ENCODE data around the gene CD207. TPM values are rescaled to one million over a fixed set of nuclear protein-coding genes. Genes with fewer than 3 reads are reported as not detected.

The CD207 gene
- total RNA-seq, 4 donors from 2014 or later: 0.21 TPM; not detected in 3

DNA sequence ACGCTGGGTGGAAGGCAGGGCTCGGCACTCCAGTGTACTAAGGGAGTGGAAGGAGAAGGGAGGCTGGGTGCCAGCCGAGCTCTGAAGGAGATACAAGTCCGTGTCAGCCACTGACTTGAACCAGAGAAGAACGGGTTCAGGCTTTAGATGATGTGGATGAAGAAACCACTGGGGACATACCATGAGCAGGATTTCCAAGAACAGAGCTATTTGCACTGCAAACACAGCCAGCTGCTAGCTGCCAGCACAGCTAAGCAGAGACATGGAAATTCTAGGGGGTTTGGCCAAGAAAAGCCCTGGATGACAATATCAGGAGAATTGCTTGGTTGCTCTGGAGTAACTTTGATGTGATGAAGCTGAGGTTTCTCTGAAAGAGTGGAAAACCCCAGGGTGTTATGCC is 5.2 kb downstream of the CD207 start:
- TF ChIP-seq EP300 (IDR thresholded peaks at IDR 0.05): no peak
- no peak for TF ChIP-seq POLR2A (IDR thresholded peaks at IDR 0.05)
- TF ChIP-seq, protein P1, sequence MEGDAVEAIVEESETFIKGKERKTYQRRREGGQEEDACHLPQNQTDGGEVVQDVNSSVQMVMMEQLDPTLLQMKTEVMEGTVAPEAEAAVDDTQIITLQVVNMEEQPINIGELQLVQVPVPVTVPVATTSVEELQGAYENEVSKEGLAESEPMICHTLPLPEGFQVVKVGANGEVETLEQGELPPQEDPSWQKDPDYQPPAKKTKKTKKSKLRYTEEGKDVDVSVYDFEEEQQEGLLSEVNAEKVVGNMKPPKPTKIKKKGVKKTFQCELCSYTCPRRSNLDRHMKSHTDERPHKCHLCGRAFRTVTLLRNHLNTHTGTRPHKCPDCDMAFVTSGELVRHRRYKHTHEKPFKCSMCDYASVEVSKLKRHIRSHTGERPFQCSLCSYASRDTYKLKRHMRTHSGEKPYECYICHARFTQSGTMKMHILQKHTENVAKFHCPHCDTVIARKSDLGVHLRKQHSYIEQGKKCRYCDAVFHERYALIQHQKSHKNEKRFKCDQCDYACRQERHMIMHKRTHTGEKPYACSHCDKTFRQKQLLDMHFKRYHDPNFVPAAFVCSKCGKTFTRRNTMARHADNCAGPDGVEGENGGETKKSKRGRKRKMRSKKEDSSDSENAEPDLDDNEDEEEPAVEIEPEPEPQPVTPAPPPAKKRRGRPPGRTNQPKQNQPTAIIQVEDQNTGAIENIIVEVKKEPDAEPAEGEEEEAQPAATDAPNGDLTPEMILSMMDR (IDR thresholded peaks at IDR 0.05): no peak
- H3K4me3 ChIP-seq: no peak overlapping the region
- H3K9me3 ChIP-seq: peaks cover 0 to 3% (median 0%) of the 10 kb centered on the region in 4 donors
- DNase-seq (ENCODE audit: low spot score in 2 of 2): no peak
- WGBS, 2 donors: 50 to 82% methylated on average over 5 of the region's 5 CpGs
- H3K36me3 ChIP-seq: no peaks in the 10 kb centered on the region
- H3K27me3 ChIP-seq: no peaks in the 10 kb centered on the region
- H3K27ac ChIP-seq: no peak overlapping the region
- no peaks in the 10 kb centered on the region for H3K4me1 ChIP-seq

DNA sequence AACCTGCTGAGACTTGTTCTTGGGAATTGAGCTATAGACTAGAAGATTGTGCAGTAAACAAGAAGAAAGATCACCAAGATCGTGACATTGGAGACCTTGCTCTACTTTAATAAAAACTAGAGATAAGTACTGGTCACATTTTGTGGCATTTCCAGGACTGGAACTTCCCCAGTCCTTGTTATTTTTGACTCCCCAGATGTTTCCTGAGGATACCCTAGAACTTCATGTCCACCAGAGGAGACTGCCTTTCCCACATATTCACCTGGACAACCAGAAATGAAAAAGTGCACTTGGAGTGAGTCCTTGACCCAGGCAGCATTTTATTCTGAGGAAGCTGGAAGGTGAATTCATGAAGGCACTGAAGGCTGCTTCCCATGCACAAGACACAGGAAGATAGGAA is 5.7 kb downstream of the CD207 start:
- no peaks in the 10 kb centered on the region for H3K27me3 ChIP-seq
- H3K27ac ChIP-seq: no peak overlapping the region
- H3K4me1 ChIP-seq: no peaks in the 10 kb centered on the region
- TF ChIP-seq, protein P1 (IDR thresholded peaks at IDR 0.05): no peak
- no peak for TF ChIP-seq POLR2A (IDR thresholded peaks at IDR 0.05)
- no peak for TF ChIP-seq EP300 (IDR thresholded peaks at IDR 0.05)
- H3K36me3 ChIP-seq: no peaks in the 10 kb centered on the region
- DNase-seq (ENCODE audit: low spot score in 2 of 2): no peak
- H3K4me3 ChIP-seq: no peak overlapping the region
- 90 to 95% methylated on average over 1 of the region's 1 CpG for WGBS, 2 donors
- H3K9me3 ChIP-seq: peaks cover 0 to 3% (median 0%) of the 10 kb centered on the region in 4 donors

DNA sequence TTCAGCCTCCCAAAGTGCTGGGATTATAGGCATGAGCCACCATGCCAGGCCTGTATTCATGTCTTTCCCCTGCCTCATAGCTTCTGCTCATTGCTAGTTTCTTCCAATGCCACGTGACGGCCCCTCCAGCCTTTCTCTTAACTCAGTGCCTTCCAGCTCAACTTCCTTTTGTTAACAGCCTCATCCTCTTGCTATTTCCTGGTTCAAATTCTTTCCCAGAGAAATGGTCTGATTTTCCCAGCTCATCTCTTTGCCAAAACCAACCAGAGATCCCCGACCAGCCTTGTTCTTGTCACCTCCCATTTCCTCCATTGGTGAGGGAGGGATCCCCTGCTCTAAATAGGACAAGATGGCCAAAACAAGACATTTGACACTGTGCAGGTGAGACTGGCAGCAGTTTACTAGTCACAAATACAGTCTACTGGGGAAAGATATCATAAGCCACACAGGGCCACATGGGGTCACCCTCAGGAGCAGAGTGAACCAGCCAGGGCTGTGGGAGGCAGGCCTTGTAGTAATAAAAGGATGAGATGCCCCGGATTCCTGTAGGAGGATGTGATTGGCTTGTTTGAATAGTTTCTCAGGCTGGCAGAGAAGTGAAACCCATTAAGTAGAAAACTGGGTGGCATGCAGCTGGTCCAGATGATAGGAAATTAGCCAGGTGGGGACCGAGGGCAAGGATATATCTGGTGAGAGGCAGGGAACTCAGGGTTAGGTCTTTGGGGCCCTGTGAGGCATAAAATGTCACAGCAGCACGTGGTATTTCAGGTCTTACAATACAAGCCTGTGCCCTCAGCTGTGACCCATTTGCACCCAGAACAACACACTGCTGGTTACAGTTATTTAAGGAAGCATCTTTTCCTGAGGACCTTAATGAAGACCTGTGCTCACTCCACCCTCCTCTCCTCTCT is 6.4 kb downstream of the CD207 start:
- Histone ChIP-seq H3K27me3 (no peaks in the 10 kb centered on the region), H3K36me3 (no peaks in the 10 kb centered on the region), H3K9me3 (peaks cover 0 to 3% (median 0%) of the 10 kb centered on the region in 4 donors), H3K27ac (no peak overlapping the region), H3K4me3 (no peak overlapping the region), H3K4me1 (no peaks in the 10 kb centered on the region)
- WGBS, 2 donors: 48 to 53% methylated on average over 6 of the region's 6 CpGs
- no peak for DNase-seq (ENCODE audit: low spot score in 2 of 2)
- TF ChIP-seq EP300 (IDR thresholded peaks at IDR 0.05) (no peak), POLR2A (IDR thresholded peaks at IDR 0.05) (no peak)
- TF ChIP-seq, protein P1 (IDR thresholded peaks at IDR 0.05): no peak

DNA sequence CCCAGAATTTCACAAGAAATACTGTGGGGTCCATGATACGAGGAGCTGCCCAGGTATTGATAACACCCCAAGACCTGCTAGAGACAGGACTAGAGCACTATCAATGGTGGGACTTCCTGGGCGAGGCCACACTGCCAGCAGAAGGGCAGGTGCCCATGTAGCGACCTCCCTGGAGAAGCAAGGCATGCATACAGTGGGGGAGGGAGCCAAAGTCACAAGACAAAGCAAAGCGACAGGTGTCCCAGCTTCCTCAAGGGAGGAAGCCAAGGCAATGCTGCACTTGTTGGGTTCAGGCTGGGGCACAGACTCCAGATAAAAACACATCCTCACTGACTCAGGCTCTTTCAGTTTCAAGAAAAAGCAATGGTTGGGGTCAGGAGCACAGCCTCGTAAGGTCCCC is 7.5 kb downstream of the CD207 start:
- no peaks in the 10 kb centered on the region for H3K36me3 ChIP-seq
- no peak overlapping the region for H3K27ac ChIP-seq
- no peaks in the 10 kb centered on the region for H3K27me3 ChIP-seq
- H3K4me3 ChIP-seq: no peak overlapping the region
- no peak for TF ChIP-seq EP300 (IDR thresholded peaks at IDR 0.05)
- TF ChIP-seq, protein P1 (IDR thresholded peaks at IDR 0.05): no peak
- H3K4me1 ChIP-seq: no peaks in the 10 kb centered on the region
- no peak for DNase-seq (ENCODE audit: low spot score in 2 of 2)
- no peaks in the 10 kb centered on the region for H3K9me3 ChIP-seq
- WGBS, 2 donors: 83 to 86% methylated on average over 5 of the region's 5 CpGs

DNA sequence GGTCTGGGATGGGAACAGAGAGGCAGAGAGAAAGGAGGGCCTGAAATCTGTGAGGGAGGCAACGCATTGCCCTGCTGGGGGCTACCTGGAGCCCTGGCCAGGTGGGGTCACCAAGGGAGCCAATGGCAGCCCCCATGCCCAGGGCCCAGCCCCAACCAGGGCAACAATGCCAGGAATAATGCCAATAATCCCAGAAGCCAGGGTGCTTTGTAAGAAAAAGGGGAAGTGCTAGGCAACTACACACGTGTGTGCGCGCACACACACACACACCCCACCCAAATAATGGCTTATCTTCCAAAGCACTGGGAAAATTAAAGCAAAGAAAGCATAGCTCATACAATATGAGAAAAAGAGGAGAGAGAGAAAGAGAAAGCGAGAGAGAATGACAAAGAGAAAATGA is 8.2 kb downstream of the CD207 start:
- Histone ChIP-seq H3K4me1 (no peaks in the 10 kb centered on the region), H3K4me3 (no peak overlapping the region), H3K27ac (no peak overlapping the region), H3K27me3 (no peaks in the 10 kb centered on the region), H3K36me3 (no peaks in the 10 kb centered on the region), H3K9me3 (no peaks in the 10 kb centered on the region)
- no peak for DNase-seq (ENCODE audit: low spot score in 2 of 2)
- TF ChIP-seq, protein P1 (IDR thresholded peaks at IDR 0.05): no peak
- TF ChIP-seq EP300 (IDR thresholded peaks at IDR 0.05): no peak
- 63 to 80% methylated on average over 5 of the region's 5 CpGs for WGBS, 2 donors

All from tibial nerve (tissue), 4 donors.